Endothelial cell of umbilical vein (primary cell): ENCODE results near the gene HMGXB4. TPM values are rescaled to one million over a fixed set of nuclear protein-coding genes. Genes with fewer than 3 reads are reported as not detected.

Experiments
- BruUV-seq: library from RNA; stranded (reverse); fragments of 400-500 nt; replicated peaks from 2 replicates; lab custom pipeline; 2021; lab: Mats Ljungman, UMichigan
- CTCF ChIA-PET: fragments of 300-600, 350-600 bp; sonication (Branson Sonifier 250); formaldehyde crosslinking; loops from one replicate; lab custom pipeline; 2021; ENCODE audit warnings: antibody characterized with exemption, inconsistent platforms; lab: Charles Lee
- POLR2A ChIA-PET: fragments of 300-600, 350-600 bp; sonication (Branson Sonifier 250); formaldehyde crosslinking; loops from one replicate; lab custom pipeline; 2021; ENCODE audit warnings: antibody characterized with exemption, inconsistent platforms; lab: Charles Lee
- DNase-seq: peaks from one replicate; pipeline ENCODE4 v3.0.0-alpha.2; 2011; ENCODE audit warnings: low read depth, low spot score
- FAIRE-seq: peaks from 2 replicates; lab custom pipeline; 2011; peaks lifted over from hg19 to GRCh38; lab: Jason Lieb, UNC
- H2AFZ ChIP-seq: 2 replicates; pipeline ENCODE4 v1.6.0; 2012; ENCODE audit warnings: low read depth, low read length, control low read depth, inconsistent platforms
- H3K27ac ChIP-seq: 2 replicates; pipeline ENCODE4 v1.5.1; 2011; ENCODE audit warnings: low read depth, mild to moderate bottlenecking, control low read depth, low read length, moderate library complexity; ENCODE audit not compliant: insufficient read depth
- H3K27me3 ChIP-seq, 2 experiments: 2 replicates each; pipeline versions ENCODE4 v1.6.0 to v1.6.1; 2011; ENCODE audit warnings: low read length in 2 of 2, mixed read lengths in 1 of 2; ENCODE audit not compliant: control insufficient read depth in 2 of 2, insufficient read depth in 2 of 2
- H3K36me3 ChIP-seq, 2 experiments: 2 replicates in 1 of 2; 3 replicates in 1 of 2; pipeline ENCODE4 v1.5.1; 2011; ENCODE audit warnings: low read length in 2 of 2, mild to moderate bottlenecking in 1 of 2, moderate library complexity in 1 of 2; ENCODE audit not compliant: control insufficient read depth in 2 of 2, insufficient read depth in 2 of 2; ENCODE audit errors: extremely low read depth in 1 of 2
- H3K4me1 ChIP-seq: 3 replicates; pipeline ENCODE4 v1.5.1; 2011; ENCODE audit warnings: mild to moderate bottlenecking, low read length; ENCODE audit not compliant: control insufficient read depth, insufficient read depth; ENCODE audit errors: extremely low read depth
- H3K4me2 ChIP-seq: 2 replicates; pipeline ENCODE4 v1.6.1; 2011; ENCODE audit warnings: low read length, control low read depth, mixed read lengths; ENCODE audit not compliant: insufficient read depth
- H3K4me3 ChIP-seq, 3 experiments: fragments of 200-600 bp in 1 of 3; sonication (generic), shearing (Covaris generic) in 1 of 3; replicated peaks in 1 of 3; 2 replicates each; pipeline ENCODE4 v1.5.1; 2011 to 2016; ENCODE audit warnings: control low read depth in 3 of 3, low read length in 3 of 3, mild to moderate bottlenecking in 2 of 3, inconsistent platforms in 1 of 3, low read depth in 1 of 3, moderate library complexity in 1 of 3; ENCODE audit not compliant: insufficient read depth in 1 of 3
- H3K79me2 ChIP-seq: 2 replicates; pipeline ENCODE4 v1.6.0; 2012; ENCODE audit warnings: low read length, inconsistent platforms; ENCODE audit not compliant: control insufficient read depth, insufficient read depth
- H3K9ac ChIP-seq: replicated peaks from 2 replicates; pipeline ENCODE3; 2011; ENCODE audit warnings: low read length, control low read depth; ENCODE audit not compliant: insufficient read depth; ENCODE audit errors: extremely low read depth
- H3K9me1 ChIP-seq: replicated peaks from 3 replicates; pipeline ENCODE4 v1.6.0; 2011; ENCODE audit warnings: mild to moderate bottlenecking, low read length; ENCODE audit not compliant: control insufficient read depth, insufficient read depth; ENCODE audit errors: extremely low read depth
- H3K9me3 ChIP-seq: replicated peaks from 2 replicates; pipeline ENCODE4 v1.5.1; 2012; ENCODE audit warnings: low read length, inconsistent platforms; ENCODE audit not compliant: control insufficient read depth, insufficient read depth
- H4K20me1 ChIP-seq: replicated peaks from 2 replicates; pipeline ENCODE3; 2011; ENCODE audit warnings: mild to moderate bottlenecking, low read length; ENCODE audit not compliant: control insufficient read depth, insufficient read depth; ENCODE audit errors: extremely low read depth
- CTCF ChIP-seq, 2 donors: IDR thresholded peaks; 1 replicate in 1 of 2; 2 replicates in 1 of 2; pipeline ENCODE4 v1.5.1; 2011; ENCODE audit warnings: low read length in 2 of 2, mild to moderate bottlenecking in 2 of 2, moderate library complexity in 2 of 2, control low read depth in 1 of 2, inconsistent platforms in 1 of 2, low read depth in 1 of 2; ENCODE audit not compliant: insufficient read depth in 1 of 2; ENCODE audit errors: extremely low read depth in 1 of 2
- EZH2 ChIP-seq: IDR thresholded peaks from 2 replicates; pipeline ENCODE4 v1.6.1; 2012; ENCODE audit warnings: borderline replicate concordance, low read depth, mild to moderate bottlenecking, moderate library complexity, low read length, inconsistent platforms; ENCODE audit not compliant: severe bottlenecking
- FOS ChIP-seq: IDR thresholded peaks from 2 replicates; pipeline ENCODE4 v1.6.1; 2011; ENCODE audit warnings: mild to moderate bottlenecking, low read length, moderate library complexity, borderline replicate concordance; ENCODE audit not compliant: insufficient read depth
- GATA2 ChIP-seq: IDR thresholded peaks from 2 replicates; pipeline ENCODE4 v1.7.0; 2011; ENCODE audit warnings: low read depth, mild to moderate bottlenecking, moderate library complexity, mixed read lengths, low read length; ENCODE audit not compliant: insufficient read length, insufficient read depth
- JUN ChIP-seq: IDR thresholded peaks from 2 replicates; pipeline ENCODE4 v1.6.1; 2011; ENCODE audit warnings: borderline replicate concordance, low read depth; ENCODE audit not compliant: insufficient read length, insufficient read depth
- MAX ChIP-seq: IDR thresholded peaks from 2 replicates; pipeline ENCODE4 v1.6.1; 2011; ENCODE audit not compliant: insufficient read depth, insufficient read length
- MYC ChIP-seq: IDR thresholded peaks from one replicate; pipeline ENCODE4 v1.6.1; 2011; ENCODE audit warnings: mild to moderate bottlenecking, low read depth, low read length
- POLR2A ChIP-seq: IDR thresholded peaks from 2 replicates; pipeline ENCODE4 v1.6.1; 2012; ENCODE audit warnings: low read depth, mild to moderate bottlenecking, control low read depth, low read length
- POLR2AphosphoS5 ChIP-seq: IDR thresholded peaks from 2 replicates; pipeline ENCODE4 v1.6.1; 2012; ENCODE audit warnings: low read depth, mild to moderate bottlenecking, control low read depth, low read length, moderate library complexity; ENCODE audit not compliant: insufficient read depth
- dilution Hi-C: fragments of 300-500 bp; cut with MboI; formaldehyde crosslinking; loops from one replicate; pipeline ENCODE4 v1.15.0; 2019; ENCODE audit warnings: low sequenced_read_pairs; ENCODE audit not compliant: extremely low pct_ligation_motif_present
- intact Hi-C: fragments of 100-400 bp; cut with micrococcal nuclease; formaldehyde crosslinking; loops from one replicate; pipeline ENCODE4 v1.10.0; 2022
- polyA plus RNA-seq, 4 experiments: library from polyadenylated mRNA; depleted of rRNA in 3 of 4; stranded (reverse) in 3 of 4; unstranded in 1 of 4; fragments of >200 nt; gene quantifications; 2 replicates each; pipeline versions ENCODE4 v1.2.1 to v1.2.3, GENCODE V29; 2011 to 2012; ENCODE audit warnings: missing spikeins in 1 of 4
- total RNA-seq: library from RNA; stranded (reverse); gene quantifications from 2 replicates; pipeline ENCODE4 v1.2.3, GENCODE V29; 2021

HMGXB4 gene
- total and polyA plus RNA-seq, 2 donors (not counting 3 experiments of a cell fraction or from before 2014, with no cell fraction given): 12.2 to 30.5 TPM

GRCh38 chr22:35258191-35258988 is 1.1 kb downstream of the HMGXB4 start:
- Histone ChIP-seq H2AFZ (peak overlapping the region; percentile 73), H3K9ac (peak overlapping the region; percentile 96), H3K9me1 (peaks cover 3% of the 10 kb centered on the region), H3K27ac (peak overlapping the region; percentile 80), H3K4me1 (peaks cover 12% of the 10 kb centered on the region), H4K20me1 (no peaks in the 10 kb centered on the region), H3K36me3 (peaks cover 0 to 7% of the 10 kb centered on the region in 2 experiments), H3K27me3 (peaks cover 2 to 3% of the 10 kb centered on the region in 2 experiments), H3K4me2 (peak overlapping the region; percentile 94), H3K79me2 (peaks cover 36% of the 10 kb centered on the region), H3K9me3 (no peaks in the 10 kb centered on the region), H3K4me3 (peak overlapping the region; percentile 77 to 96 (median 92))
- intact Hi-C loops (no loop called here), dilution Hi-C loops (no loop called here)
- BruUV-seq: TSS peak; percentile 36
- FAIRE-seq (peak; percentile 21), DNase-seq (peak; percentile 45)
- ChIA-PET POLR2A (interaction anchor here (1.3 kb wide), 1 partner anchor 41 kb away, joined by 4 read pairs; the partner anchor contains the start of gene TOM1), CTCF (interaction anchor here (1.4 kb wide), 2 partner anchors 8 to 27 kb away, joined by 4 to 9 read pairs; no protein-coding TSS in a partner anchor)
- no peak for TF ChIP-seq EZH2
- no peak for TF ChIP-seq MAX
- no peak for TF ChIP-seq POLR2A
- no peak for TF ChIP-seq JUN
- TF ChIP-seq FOS: no peak
- no peak for TF ChIP-seq POLR2AphosphoS5
- TF ChIP-seq CTCF (IDR thresholded peaks at IDR 0.05; ENCODE audit: extremely low read depth in 1 of 2, insufficient read depth in 1 of 2, low read depth in 1 of 2, low read length in 2 of 2): no peak
- no peak for TF ChIP-seq MYC
- TF ChIP-seq GATA2: no peak
